Panc1 (cell line): ENCODE data around the gene SIGLEC11.

Experiments
- POLR2AphosphoS5 ChIP-seq: IDR thresholded peaks from 2 replicates; pipeline ENCODE4 v1.6.1; 2012; ENCODE audit warnings: mild to moderate bottlenecking, low read depth, low read length, moderate library complexity
- SIN3A ChIP-seq: IDR thresholded peaks from 2 replicates; pipeline ENCODE4 v1.6.1; 2012; ENCODE audit warnings: low read depth, mild to moderate bottlenecking, low read length, moderate library complexity, borderline replicate concordance; ENCODE audit not compliant: insufficient read depth
- TF ChIP-seq, protein P1 (sequence below): fragments of 450-650 bp; IDR thresholded peaks from 2 replicates; pipeline ENCODE4 v1.5.1; 2017; ENCODE audit warnings: mild to moderate bottlenecking
- TF ChIP-seq, protein P2 (sequence below), 2 experiments: IDR thresholded peaks; 2 replicates each; pipeline ENCODE4 v1.6.1; 2011 to 2012; ENCODE audit warnings: low read depth in 2 of 2, control low read depth in 1 of 2, low read length in 1 of 2, mild to moderate bottlenecking in 1 of 2, moderate library complexity in 1 of 2; ENCODE audit not compliant: insufficient read depth in 1 of 2

DNA sequence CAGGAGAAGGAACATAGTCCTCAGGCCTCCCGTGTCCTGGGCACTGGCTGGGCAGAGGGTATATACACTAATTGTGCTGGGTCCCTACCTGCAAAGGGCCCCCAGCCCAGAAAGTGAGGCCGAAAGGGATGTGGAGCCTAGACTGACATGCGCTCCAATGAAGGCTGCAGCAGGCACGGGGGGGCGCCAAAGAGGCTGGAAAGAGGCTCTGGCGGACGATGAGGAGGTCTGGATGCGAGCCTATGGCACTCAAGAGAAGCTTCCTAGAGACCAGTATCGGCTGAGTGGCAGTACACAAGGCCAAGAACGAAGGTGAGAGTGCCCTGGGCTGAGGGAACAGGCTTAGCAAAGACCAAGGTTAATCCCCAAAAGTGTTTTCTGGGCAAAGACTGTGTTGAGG lies 47.6 kb upstream of the SIGLEC11 start:
- TF ChIP-seq, protein P1, sequence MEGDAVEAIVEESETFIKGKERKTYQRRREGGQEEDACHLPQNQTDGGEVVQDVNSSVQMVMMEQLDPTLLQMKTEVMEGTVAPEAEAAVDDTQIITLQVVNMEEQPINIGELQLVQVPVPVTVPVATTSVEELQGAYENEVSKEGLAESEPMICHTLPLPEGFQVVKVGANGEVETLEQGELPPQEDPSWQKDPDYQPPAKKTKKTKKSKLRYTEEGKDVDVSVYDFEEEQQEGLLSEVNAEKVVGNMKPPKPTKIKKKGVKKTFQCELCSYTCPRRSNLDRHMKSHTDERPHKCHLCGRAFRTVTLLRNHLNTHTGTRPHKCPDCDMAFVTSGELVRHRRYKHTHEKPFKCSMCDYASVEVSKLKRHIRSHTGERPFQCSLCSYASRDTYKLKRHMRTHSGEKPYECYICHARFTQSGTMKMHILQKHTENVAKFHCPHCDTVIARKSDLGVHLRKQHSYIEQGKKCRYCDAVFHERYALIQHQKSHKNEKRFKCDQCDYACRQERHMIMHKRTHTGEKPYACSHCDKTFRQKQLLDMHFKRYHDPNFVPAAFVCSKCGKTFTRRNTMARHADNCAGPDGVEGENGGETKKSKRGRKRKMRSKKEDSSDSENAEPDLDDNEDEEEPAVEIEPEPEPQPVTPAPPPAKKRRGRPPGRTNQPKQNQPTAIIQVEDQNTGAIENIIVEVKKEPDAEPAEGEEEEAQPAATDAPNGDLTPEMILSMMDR: no peak; the same call in 1 of the 2 replicates
- no peak for TF ChIP-seq POLR2AphosphoS5
- no peak for TF ChIP-seq SIN3A
- TF ChIP-seq, protein P2, sequence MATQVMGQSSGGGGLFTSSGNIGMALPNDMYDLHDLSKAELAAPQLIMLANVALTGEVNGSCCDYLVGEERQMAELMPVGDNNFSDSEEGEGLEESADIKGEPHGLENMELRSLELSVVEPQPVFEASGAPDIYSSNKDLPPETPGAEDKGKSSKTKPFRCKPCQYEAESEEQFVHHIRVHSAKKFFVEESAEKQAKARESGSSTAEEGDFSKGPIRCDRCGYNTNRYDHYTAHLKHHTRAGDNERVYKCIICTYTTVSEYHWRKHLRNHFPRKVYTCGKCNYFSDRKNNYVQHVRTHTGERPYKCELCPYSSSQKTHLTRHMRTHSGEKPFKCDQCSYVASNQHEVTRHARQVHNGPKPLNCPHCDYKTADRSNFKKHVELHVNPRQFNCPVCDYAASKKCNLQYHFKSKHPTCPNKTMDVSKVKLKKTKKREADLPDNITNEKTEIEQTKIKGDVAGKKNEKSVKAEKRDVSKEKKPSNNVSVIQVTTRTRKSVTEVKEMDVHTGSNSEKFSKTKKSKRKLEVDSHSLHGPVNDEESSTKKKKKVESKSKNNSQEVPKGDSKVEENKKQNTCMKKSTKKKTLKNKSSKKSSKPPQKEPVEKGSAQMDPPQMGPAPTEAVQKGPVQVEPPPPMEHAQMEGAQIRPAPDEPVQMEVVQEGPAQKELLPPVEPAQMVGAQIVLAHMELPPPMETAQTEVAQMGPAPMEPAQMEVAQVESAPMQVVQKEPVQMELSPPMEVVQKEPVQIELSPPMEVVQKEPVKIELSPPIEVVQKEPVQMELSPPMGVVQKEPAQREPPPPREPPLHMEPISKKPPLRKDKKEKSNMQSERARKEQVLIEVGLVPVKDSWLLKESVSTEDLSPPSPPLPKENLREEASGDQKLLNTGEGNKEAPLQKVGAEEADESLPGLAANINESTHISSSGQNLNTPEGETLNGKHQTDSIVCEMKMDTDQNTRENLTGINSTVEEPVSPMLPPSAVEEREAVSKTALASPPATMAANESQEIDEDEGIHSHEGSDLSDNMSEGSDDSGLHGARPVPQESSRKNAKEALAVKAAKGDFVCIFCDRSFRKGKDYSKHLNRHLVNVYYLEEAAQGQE (IDR thresholded peaks at IDR 0.05; ENCODE audit: insufficient read depth in 1 of 2, low read depth in 2 of 2, low read length in 1 of 2): no peak
